SK-N-SH (cell line): Measurements from ENCODE around the gene KEL. TPM values are rescaled to one million over a fixed set of nuclear protein-coding genes. Genes with fewer than 3 reads are reported as not detected.

ENCODE experiments used
- CTCF ChIA-PET: fragments of 300-600, 350-600 bp; formaldehyde crosslinking; extraction: SDS; loops from one replicate; lab custom pipeline; 2021; lab: Yijun Ruan, JAX
- POLR2A ChIA-PET: fragments of 350-600 bp; sonication (Branson Sonifier 250); formaldehyde crosslinking; extraction: SDS; loops from one replicate; lab custom pipeline; 2020; ENCODE audit warnings: antibody characterized with exemption, inconsistent platforms; lab: Yijun Ruan, JAX
- DNase-seq: peaks from one replicate; pipeline ENCODE4 v3.0.0; 2012
- H2AFZ ChIP-seq: fragments of 200-600 bp; sonication (generic); 2 replicates; pipeline ENCODE4 v1.8.1; 2016; ENCODE audit warnings: antibody characterized with exemption, mild to moderate bottlenecking, low read depth
- H3F3A ChIP-seq: fragments of 200-600 bp; sonication (generic); replicated peaks from 2 replicates; pipeline ENCODE3; 2016; ENCODE audit warnings: antibody characterized with exemption, mild to moderate bottlenecking; ENCODE audit not compliant: insufficient read depth
- H3K27ac ChIP-seq, 2 experiments: fragments of 200-500 bp in 1 of 2; fragments of 200-600 bp in 1 of 2; sonication (Bioruptor generic) in 1 of 2; sonication (generic), shearing (Covaris generic) in 1 of 2; 2 replicates each; pipeline versions ENCODE4 v1.5.1 to v1.6.1; 2014 to 2016; ENCODE audit warnings: low read depth in 2 of 2, inconsistent platforms in 1 of 2, low read length in 1 of 2, mild to moderate bottlenecking in 1 of 2, mixed read lengths in 1 of 2
- H3K27me3 ChIP-seq: fragments of 200-600 bp; sonication (generic), shearing (Covaris generic); 2 replicates; pipeline ENCODE4 v1.6.1; 2016; ENCODE audit warnings: mixed run types; ENCODE audit not compliant: insufficient read depth
- H3K36me3 ChIP-seq, 2 experiments: fragments of 200-500 bp in 1 of 2; fragments of 200-600 bp in 1 of 2; sonication (Bioruptor generic) in 1 of 2; sonication (generic) in 1 of 2; replicated peaks in 1 of 2; 2 replicates each; pipeline versions ENCODE3 to v1.5.1; 2014 to 2016; ENCODE audit warnings: low read length in 1 of 2, mild to moderate bottlenecking in 1 of 2; ENCODE audit not compliant: insufficient read depth in 2 of 2, control insufficient read depth in 1 of 2
- H3K4me1 ChIP-seq, 2 experiments: fragments of 200-500 bp in 1 of 2; fragments of 200-600 bp in 1 of 2; sonication (Bioruptor generic) in 1 of 2; sonication (generic), shearing (Covaris generic) in 1 of 2; 2 replicates each; pipeline versions ENCODE4 v1.5.1 to v1.6.1; 2014 to 2016; ENCODE audit warnings: low read depth in 1 of 2, low read length in 1 of 2, mixed run types in 1 of 2; ENCODE audit not compliant: insufficient read depth in 2 of 2, control insufficient read depth in 1 of 2
- H3K4me2 ChIP-seq: fragments of 200-600 bp; sonication (generic), shearing (Covaris generic); 2 replicates; pipeline ENCODE4 v1.6.1; 2017; ENCODE audit warnings: mixed run types
- H3K4me3 ChIP-seq, 2 experiments: fragments of 200-500 bp in 1 of 2; fragments of 200-600 bp in 1 of 2; sonication (Bioruptor generic) in 1 of 2; sonication (generic), shearing (Covaris generic) in 1 of 2; 2 replicates each; pipeline versions ENCODE4 v1.5.1 to v1.8.1; 2014 to 2016; ENCODE audit warnings: low read depth in 2 of 2, inconsistent platforms in 1 of 2, low read length in 1 of 2, mild to moderate bottlenecking in 1 of 2, mixed read lengths in 1 of 2, moderate library complexity in 1 of 2
- H3K79me2 ChIP-seq: fragments of 200-600 bp; sonication (generic); 2 replicates; pipeline ENCODE4 v1.8.1; 2017; ENCODE audit warnings: mild to moderate bottlenecking; ENCODE audit not compliant: insufficient read depth
- H3K9ac ChIP-seq: fragments of 200-600 bp; sonication (generic); 2 replicates; pipeline ENCODE4 v1.6.1; 2017; ENCODE audit warnings: mixed run types
- H3K9me2 ChIP-seq: fragments of 200-600 bp; sonication (generic); 2 replicates; pipeline ENCODE4 v1.6.1; 2017; ENCODE audit warnings: mixed run types
- H3K9me3 ChIP-seq: fragments of 200-600 bp; sonication (generic); 2 replicates; pipeline ENCODE4 v1.6.1; 2017; ENCODE audit warnings: mixed run types, mild to moderate bottlenecking, moderate library complexity
- H4K20me1 ChIP-seq: fragments of 200-600 bp; sonication (generic); 2 replicates; pipeline ENCODE4 v1.6.1; 2017; ENCODE audit warnings: mild to moderate bottlenecking, mixed run types; ENCODE audit not compliant: insufficient read depth
- CTCF ChIP-seq: fragments of 200-600 bp; sonication (generic); IDR thresholded peaks from 2 replicates; pipeline ENCODE4 v1.6.1; 2017; ENCODE audit warnings: antibody characterized with exemption, mild to moderate bottlenecking, moderate library complexity
- EZH2phosphoT487 ChIP-seq: fragments of 200-600 bp; sonication (generic); IDR thresholded peaks from 2 replicates; pipeline ENCODE4 v1.6.1; 2017; ENCODE audit warnings: low read depth, mixed run types, mild to moderate bottlenecking, antibody characterized with exemption, moderate library complexity, borderline replicate concordance
- FOSL2 ChIP-seq: IDR thresholded peaks from 2 replicates; pipeline ENCODE4 v1.4.0; 2012; ENCODE audit warnings: low read depth, mild to moderate bottlenecking, moderate library complexity, borderline replicate concordance
- FOXM1 ChIP-seq: IDR thresholded peaks from 2 replicates; pipeline ENCODE4 v1.4.0; 2012; ENCODE audit warnings: low read depth, mild to moderate bottlenecking
- JUND ChIP-seq: IDR thresholded peaks from 2 replicates; pipeline ENCODE4 v1.4.0; 2012
- MAX ChIP-seq: IDR thresholded peaks from 2 replicates; pipeline ENCODE4 v1.4.0; 2012; ENCODE audit warnings: low read depth
- MXI1 ChIP-seq: IDR thresholded peaks from 2 replicates; pipeline ENCODE4 v1.6.1; 2012; ENCODE audit warnings: mild to moderate bottlenecking, low read depth, low read length, improper control_type of control experiment
- NRF1 ChIP-seq: IDR thresholded peaks from 2 replicates; pipeline ENCODE4 v1.6.1; 2012; ENCODE audit warnings: low read depth, mild to moderate bottlenecking, low read length
- POLR2AphosphoS5 ChIP-seq: IDR thresholded peaks from 2 replicates; pipeline ENCODE4 v1.6.1; 2012; ENCODE audit warnings: low read depth, low read length
- RAD21 ChIP-seq: IDR thresholded peaks from 2 replicates; pipeline ENCODE4 v1.6.1; 2012; ENCODE audit warnings: mild to moderate bottlenecking, low read length
- RFX5 ChIP-seq: IDR thresholded peaks from 2 replicates; pipeline ENCODE4 v1.6.1; 2012; ENCODE audit warnings: mild to moderate bottlenecking, improper control_type of control experiment, low read length
- TAF1 ChIP-seq: IDR thresholded peaks from 2 replicates; pipeline ENCODE4 v1.6.1; 2012; ENCODE audit warnings: low read depth, mild to moderate bottlenecking, low read length, moderate library complexity, borderline replicate concordance
- TEAD4 ChIP-seq: IDR thresholded peaks from 2 replicates; pipeline ENCODE4 v1.4.0; 2012; ENCODE audit warnings: mild to moderate bottlenecking, borderline replicate concordance; ENCODE audit not compliant: insufficient read depth
- USF1 ChIP-seq: IDR thresholded peaks from 2 replicates; pipeline ENCODE4 v1.4.0; 2012; ENCODE audit warnings: low read depth, borderline replicate concordance
- YY1 ChIP-seq: IDR thresholded peaks from 2 replicates; pipeline ENCODE4 v1.4.0; 2012; ENCODE audit warnings: low read depth, mild to moderate bottlenecking
- ZBTB33 ChIP-seq: IDR thresholded peaks from 2 replicates; pipeline ENCODE4 v1.4.0; 2012; ENCODE audit warnings: low read depth, borderline replicate concordance
- WGBS: methylation state at CpG from one replicate; pipeline ENCODE4 v1.1.6; 2017; ENCODE audit warnings: low lambda C conversion rate; 5-methylcytosine and 5-hydroxymethylcytosine counted together
- polyA plus RNA-seq, 3 experiments: library from polyadenylated mRNA; depleted of rRNA; stranded (reverse); fragments of >200 nt; gene quantifications; 2 replicates each; pipeline ENCODE4 v1.2.3, GENCODE V29; 2012

The KEL gene
- polyA plus RNA-seq, 1 of the 3 experiments (the other 2 are of a cell fraction), result 0.05 TPM

GRCh38 chr7:142930126-142930730, 31.9 kb downstream of the KEL start:
- Histone ChIP-seq H3K9me3 (no peaks in the 10 kb centered on the region), H3K4me1 (no peaks in the 10 kb centered on the region), H3K27ac (no peak overlapping the region), H3K4me2 (no peak overlapping the region), H3K27me3 (peaks cover 32% of the 10 kb centered on the region; the same call in 1 of the 2 replicates), H3K36me3 (no peaks in the 10 kb centered on the region), H2AFZ (no peak overlapping the region), H3K9ac (no peak overlapping the region), H3K79me2 (no peaks in the 10 kb centered on the region), H3F3A (no peaks in the 10 kb centered on the region), H3K9me2 (no peaks in the 10 kb centered on the region), H3K4me3 (no peak overlapping the region), H4K20me1 (no peaks in the 10 kb centered on the region)
- TF ChIP-seq NRF1 (no peak), MXI1 (no peak), YY1 (no peak), MAX (no peak), EZH2phosphoT487 (no peak), TEAD4 (no peak), TAF1 (no peak), USF1 (no peak), JUND (no peak), ZBTB33 (no peak), POLR2AphosphoS5 (no peak), CTCF (no peak), RAD21 (no peak), RFX5 (no peak), FOXM1 (no peak), FOSL2 (no peak)
- POLR2A ChIA-PET, result no interaction called here
- 8% methylated on average over 11 of the region's 11 CpGs for WGBS
- no peak for DNase-seq
- CTCF ChIA-PET, result no interaction called here
